DMS79 (cell line): ENCODE data around the gene PAQR5.
"Not testable (repeated sequence)": the region's sequence is repeated elsewhere in the genome, so short reads cannot be mapped to it uniquely, and the experiment has no call there.

Experiments used
- DNase-seq: peaks from one replicate; lab custom pipeline; 2025; lab: John Stamatoyannopoulos, UW

PAQR5 gene

DNA sequence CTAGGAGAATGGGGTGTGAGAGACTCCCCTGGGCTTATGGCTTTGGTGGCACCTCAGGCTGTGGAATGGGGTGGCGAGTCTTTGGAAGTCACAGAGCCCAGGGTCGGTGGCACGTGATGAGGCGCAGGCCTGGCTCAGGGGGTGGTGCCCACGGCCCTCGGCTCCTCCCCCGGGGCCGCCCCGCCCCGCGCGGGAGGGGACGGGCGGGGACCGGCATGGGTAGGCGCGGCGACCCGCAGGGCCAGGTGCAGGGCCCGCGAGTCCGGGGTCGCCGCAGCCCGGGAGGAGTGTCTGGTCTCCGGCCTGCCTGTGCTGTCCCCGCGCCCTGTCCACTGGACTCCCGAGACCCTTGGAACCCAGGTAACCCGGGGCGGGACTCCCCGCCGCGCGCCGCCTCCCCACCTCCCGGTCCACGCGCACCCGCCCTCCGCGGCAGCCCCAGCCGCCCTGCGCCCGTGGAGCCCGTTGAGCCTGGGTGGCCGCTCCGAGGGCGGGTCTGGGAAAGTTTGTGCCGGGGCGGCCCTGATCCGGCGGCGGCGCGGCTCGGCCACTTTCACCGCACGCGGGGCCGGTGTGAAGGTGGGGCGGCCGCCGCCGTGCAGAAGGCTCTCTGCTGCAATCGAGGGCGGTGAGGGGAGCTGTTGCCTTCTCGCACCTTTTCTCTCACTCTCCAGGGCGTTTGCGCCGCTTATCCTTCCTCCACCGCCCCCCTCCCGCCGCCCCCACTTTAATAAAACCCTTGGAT, at the start of gene PAQR5:
TSS of gene PAQR5 (plus strand) at position 216 of the 745 bp plus-strand sequence. CDS start 61,169 bp downstream, outside the sequence.
- DNase-seq, result peak; percentile 3

DNA sequence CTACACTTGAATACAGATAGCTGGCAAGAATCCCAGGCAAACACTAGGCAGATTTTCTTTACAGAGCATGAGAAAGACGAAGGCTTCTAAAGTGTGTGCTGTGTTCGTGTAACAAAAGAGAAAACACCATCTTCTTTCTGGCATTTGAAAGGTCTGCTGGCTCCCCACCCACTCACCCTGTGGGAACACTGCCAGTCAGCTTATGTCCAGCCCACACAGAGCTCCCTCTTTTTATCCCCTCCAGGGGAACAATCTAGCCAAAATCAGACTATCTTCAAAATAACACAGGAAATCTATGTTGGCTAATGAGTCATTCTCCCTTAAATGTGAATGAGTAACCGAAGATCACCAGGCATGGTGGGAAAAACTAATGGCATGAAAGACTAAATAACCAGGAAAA, 45.6 kb upstream of the PAQR5 start:
- DNase-seq, result peak; percentile 14

DNA sequence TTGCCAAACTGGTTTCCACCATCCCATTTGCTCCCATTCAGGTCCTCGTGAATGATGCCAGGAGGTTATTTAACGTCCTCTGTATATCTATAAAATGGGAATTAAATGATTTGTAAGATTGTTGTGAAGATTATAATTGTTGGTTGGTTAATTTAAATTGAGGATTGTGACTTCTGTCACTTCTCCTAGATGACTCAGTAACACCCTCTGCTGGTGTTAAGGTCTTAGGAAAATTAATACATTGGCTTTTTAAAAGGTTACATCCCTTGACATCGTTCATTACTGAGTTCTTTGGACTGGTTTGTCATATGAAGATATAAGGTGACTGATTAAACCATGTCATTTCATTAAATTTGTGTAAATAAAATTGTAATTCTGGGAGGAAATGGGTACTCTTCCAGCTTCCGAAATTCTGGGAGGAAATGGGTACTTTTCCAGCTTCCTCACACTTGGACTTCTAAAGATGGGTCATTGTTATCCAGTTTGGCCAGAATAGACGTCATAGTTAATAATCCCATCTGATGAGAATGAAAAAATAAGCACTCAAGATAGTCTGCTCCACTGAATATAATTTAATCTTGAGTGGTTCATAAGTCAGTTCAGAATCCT, 33.3 kb upstream of the PAQR5 start:
- no peak for DNase-seq

DNA sequence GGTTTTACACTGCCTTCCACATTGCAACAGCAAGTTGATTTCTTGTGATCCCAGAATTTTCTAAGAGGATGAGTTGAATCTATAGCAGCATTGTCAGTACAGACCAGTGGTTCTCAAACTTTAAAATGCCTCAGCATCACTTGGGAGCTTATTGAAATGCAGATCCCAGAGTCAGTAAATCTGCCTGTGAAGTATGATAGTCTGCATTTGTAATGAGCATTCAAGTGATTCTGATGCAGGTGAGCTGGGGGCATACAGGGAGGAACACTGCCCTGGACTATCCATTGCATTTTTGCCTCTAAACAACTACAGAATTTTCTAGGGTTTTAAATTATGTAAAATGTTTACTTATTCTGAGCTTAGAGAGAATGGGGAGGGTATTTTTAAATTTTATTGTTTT, 27.5 kb upstream of the PAQR5 start:
- DNase-seq, result no peak

DNA sequence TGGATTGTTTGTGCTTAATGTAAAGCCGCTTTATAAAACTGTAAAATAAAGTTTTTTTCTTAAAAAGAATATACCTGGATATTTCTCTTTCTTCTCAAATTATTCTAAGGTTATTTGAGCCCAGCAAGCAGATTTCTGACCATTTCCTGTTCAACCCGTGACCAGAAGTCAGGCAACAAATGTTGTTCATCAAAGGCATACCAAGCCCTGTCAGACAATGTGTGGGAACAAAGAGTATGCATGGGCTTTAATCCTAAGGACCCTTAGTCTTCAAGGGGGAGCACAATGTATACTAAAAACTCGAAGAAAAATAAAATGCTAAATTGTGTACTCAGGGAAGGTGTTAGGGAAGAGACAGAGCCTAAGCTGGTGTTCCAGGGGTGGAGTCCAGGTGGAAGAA, 26.6 kb upstream of the PAQR5 start:
- DNase-seq, result no peak

DNA sequence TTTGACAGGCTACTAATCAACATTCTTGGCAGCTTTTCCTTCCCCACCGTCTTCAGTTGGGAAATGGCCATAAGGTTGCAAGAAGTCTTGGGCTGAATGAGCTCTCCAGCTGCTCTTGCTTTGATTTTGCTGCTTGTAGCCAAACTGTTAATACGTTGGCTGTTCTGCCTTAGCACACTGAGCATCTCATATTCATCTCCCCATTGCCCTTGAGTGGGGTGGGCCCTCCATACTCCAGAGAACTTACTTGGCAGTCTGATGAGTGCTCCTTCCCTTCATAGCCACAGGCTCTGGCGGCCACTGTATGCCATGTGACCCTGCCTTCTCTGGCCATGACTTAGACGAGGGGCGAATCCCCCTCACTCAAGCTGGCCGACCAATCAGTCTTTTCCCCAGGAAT, 25.8 kb upstream of the PAQR5 start:
- DNase-seq, result no peak

GRCh38 chr15:69275074-69275670, 23.5 kb upstream of the PAQR5 start:
- DNase-seq, result no peak

DNA sequence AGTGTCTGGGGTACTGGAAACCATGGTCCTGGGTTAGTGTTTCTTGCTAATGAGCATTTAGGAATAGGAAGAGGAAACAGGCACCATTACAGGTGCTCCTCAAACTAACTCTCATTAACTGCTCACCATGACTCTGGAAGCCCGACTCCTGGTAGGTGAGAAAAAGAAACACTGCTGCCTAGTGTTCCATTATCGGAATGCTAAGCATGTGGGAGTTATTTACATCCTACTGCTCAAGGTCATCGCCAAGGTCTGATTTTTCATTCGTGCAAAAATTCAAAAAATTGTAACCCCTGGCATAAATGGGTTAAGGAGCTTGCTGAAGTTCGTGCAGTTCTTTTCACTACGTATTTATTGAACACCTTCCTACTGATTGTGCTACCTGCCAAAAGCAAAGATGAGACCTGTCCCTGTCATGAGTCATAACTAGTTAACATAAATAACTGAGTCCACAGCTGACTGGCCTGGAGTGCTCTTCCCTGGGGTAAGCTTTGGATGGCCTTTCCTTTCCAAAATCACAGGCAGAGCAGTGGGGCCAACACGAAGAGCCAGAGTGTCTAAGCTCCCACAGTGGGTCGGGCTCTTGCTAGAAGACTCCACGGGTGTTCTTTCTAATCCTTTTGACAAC, 22.7 kb upstream of the PAQR5 start:
- no peak for DNase-seq

GRCh38 chr15:69277316-69277715, 21.4 kb upstream of the PAQR5 start:
- DNase-seq, result no peak

GRCh38 chr15:69279636-69280035, 19.1 kb upstream of the PAQR5 start:
- no peak for DNase-seq

- DNase-seq, result no peak
These were observed 17.9 kb upstream of the PAQR5 start for GRCh38 chr15:69280783-69281182.

DNA sequence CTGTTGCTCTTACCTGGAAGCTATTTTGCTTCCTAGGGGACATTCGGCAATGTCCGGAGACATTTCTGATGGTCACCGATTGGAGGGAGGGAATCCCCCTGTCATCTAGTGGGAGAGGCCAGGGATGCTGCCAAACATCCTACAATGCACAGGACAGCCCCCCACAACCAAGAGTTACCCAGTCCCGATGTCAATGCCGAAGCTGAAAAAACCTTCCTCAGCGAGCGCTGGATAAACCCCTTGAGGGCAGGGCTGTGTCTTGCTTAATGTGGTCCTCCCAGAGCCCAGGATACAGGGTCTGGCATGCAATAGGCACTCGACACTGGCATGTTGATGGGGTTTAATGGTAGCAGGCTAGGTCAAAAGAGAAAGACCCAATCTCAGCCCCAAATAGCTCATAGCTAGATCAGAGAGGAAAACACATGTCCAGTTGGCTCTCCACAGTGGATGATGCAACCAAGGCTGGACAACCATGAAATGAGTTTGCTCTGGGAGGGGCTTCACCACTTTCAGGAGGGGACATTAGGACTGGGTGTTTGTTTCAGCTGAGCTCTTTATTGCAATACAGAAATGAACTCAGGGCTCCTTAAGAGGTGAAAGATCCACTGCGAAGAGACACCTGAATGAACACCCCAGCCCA, 16.5 kb upstream of the PAQR5 start:
- DNase-seq, result no peak

DNA sequence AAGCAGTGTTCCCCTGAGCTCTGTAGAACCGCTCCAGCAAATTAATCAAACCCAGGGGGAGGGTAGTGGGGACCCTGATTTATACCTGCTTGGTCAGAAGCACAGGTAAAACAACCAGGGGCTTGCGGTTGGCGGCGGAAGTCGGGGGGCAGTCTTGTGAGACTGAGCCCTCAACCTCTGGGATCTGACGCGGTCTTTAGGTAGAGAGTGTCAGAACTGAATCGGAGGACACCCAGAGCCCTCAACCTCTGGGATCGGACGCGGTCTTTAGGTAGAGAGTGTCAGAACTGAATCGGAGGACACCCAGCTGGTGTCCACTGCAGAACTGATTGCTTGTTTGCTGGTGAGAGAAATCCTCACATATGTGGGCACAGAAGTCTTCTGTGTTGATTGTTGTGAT, 12.9 kb upstream of the PAQR5 start:
- DNase-seq, result no peak

GRCh38 chr15:69288011-69288410, 10.7 kb upstream of the PAQR5 start:
- no peak for DNase-seq

- DNase-seq, result no peak
These were observed 10.0 kb upstream of the PAQR5 start for GRCh38 chr15:69288531-69289341.

DNA sequence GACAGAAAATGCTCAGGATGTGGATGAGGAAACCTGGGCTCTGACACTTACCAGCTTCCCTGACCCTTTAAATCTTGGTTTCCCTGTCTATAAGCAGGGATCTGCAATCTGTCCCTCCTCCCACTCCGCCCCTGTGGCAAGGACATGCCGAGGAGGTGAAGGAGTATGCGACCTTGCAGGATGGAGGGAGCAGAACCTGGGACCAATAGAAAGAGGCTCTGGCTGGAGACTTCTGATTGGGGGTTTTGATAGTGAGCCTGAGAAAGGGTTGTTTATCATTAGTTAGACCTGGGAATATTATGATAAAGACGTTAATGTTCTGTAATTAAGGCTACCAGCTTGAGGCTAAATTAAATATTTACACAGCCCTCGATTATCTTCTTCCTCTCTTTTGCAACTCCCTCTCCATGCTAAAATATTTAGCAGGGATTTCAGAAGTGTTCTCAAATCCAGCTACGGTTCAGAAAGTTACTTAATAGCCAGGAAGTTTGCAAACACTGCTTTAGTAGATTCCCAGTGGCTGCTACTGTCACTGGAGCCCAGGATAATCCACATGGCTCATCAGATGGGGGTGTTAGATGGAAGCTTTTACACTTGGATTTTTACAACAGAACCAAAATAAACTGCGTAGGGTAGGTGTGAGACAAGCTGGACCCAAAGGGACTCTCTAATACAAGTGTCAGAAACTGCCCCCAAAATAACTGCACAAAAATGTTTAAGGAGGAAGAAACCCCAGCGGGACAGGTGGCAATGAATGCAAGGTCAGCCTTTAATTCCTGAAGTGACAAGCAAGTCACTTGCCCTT, 9.2 kb upstream of the PAQR5 start:
- no peak for DNase-seq

DNA sequence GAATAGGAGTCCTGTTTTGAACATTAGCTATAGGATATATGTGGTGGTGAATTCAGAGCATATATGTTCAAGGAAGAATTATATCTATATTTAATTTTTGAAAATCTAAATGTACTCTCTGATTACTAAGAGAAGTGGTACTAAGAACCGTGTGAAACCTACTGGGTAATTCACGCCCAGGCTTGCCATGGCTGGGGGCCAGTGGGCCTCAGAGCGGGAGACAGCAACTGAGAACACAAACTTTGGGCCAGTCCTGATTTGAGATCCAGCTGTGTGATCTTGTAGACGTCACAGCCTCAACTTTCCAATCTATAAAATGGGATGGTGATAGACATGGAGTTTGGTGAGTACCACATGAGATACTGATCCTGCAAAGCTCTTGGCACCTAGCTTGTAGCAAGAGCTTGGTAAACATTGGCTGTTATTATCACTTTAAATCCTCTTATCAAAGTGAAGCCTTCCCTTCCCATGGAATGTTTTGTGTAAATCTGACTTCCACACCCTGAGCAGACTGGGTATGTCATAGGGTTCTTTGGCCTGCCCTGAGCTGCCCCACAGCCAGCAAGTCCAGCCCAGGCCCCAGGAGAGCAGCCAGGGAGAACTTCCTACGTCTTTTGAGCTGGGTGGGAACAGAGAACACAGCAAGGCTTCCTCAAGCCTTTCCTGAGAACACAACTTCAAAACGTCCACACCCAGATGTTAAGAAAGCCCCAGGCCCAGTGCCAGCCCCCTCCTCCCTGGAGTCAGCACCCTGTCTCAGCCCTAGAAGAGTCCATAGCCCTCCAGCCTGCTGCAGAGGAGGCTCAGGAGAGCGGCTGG, 8.2 kb upstream of the PAQR5 start:
- DNase-seq, result no peak

GRCh38 chr15:69291651-69292050, 7.1 kb upstream of the PAQR5 start:
- not testable (repeated sequence) for DNase-seq

- DNase-seq, result no peak
These were observed 5.8 kb upstream of the PAQR5 start for GRCh38 chr15:69292826-69293420.
